ENCODE results near the gene ERH.

GRCh38 chr14:69357544-69358200 lies 40.4 kb downstream of the ERH start:
- TF ChIP-seq TAF1 (IDR thresholded peaks at IDR 0.05; ENCODE audit: low read depth, low read length) (no peak), POLR2AphosphoS5 (IDR thresholded peaks at IDR 0.05; ENCODE audit: low read depth, low read length) (no peak), POU2F2 (IDR thresholded peaks at IDR 0.05; ENCODE audit: low read depth, low read length) (no peak), POLR2A (IDR thresholded peaks at IDR 0.05; ENCODE audit: low read depth, low read length) (no peak), SPI1 (IDR thresholded peaks at IDR 0.05; ENCODE audit: low read depth, low read length) (no peak), PAX5 (IDR thresholded peaks at IDR 0.05; ENCODE audit: insufficient read depth, low read length, severe bottlenecking) (no peak)
